Measurements from ENCODE around the gene DHX32. TPM values are rescaled to one million over a fixed set of nuclear protein-coding genes. Genes with fewer than 3 reads are reported as not detected.
"Not testable (repeated sequence)": the region's sequence is repeated elsewhere in the genome, so short reads cannot be mapped to it uniquely, and the experiment has no call there.

DHX32 gene
- total and polyA plus RNA-seq, 2 of the 4 experiments (the other 2 are of a cell fraction) = 15.6 to 27.8 TPM

DNA sequence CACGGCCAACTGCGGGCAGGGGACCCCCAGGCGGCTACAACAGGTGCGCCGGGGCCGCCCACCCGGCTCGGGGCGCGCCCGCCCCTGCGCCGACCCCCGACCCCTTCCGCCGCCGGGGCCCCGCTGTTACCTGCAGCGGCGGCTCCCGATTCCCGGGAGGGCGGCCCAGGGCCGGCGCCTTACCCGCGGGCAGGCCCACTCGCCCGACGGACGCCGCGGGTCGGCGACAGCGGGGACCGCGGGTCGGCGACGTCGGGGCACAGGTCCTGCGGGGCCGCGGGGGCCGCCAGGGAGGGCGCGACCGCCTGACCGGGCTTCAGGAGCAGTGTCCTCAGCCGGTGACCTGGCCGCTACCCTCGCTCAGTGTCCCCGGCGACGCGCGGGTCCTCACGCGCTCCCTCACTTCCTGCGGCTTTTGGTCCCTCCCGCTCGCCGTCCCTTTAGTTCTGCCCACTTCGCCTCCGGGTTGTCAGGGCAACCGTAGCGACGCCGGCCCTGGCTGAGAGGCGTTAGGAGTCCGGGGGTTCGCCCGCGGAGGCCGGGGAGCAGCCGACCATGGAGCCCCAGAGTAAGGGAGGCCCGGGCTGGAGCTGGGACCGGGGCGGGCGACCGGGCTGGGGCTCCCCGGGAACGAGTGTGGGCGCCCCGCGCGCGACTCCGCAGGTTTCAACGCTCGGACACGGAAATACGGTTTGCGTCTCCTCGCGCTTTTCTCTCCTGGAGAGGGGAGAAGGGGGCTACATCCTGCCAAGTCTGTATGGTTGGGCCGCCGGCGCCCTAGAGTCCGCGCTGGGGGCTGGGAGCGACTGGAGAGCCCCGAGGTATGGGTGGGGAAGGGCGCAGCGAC, 15.2 kb upstream of the DHX32 start, which contains the start of gene FANK1:
Gene FANK1, plus strand, starts transcription at position 477 of the 847 bp plus-strand sequence. Its CDS starts 79 bp downstream, at position 556.
- WGBS, 2 experiments (ENCODE audit: extremely low coverage in 2 of 2, insufficient read length in 1 of 2) = 16% methylated on average over 91 of the region's 106 CpGs; no CpG with 5 or more reads in 1 of the 2 experiments
- H3K9me1 ChIP-seq (ENCODE audit: insufficient read depth, low read length); H4K20me1 ChIP-seq (ENCODE audit: insufficient read depth, low read length); H3K23ac ChIP-seq (ENCODE audit: low read depth, low read length); H2AK5ac ChIP-seq (ENCODE audit: low read depth, low read length); dilution Hi-C loops (cut with HindIII; ENCODE audit: low sequenced_read_pairs, unreplicated experiment); in situ Hi-C loops (cut with MboI; ENCODE audit: low sequenced_read_pairs); H3K79me1 ChIP-seq (ENCODE audit: low read depth in 1 of 2, low read length in 2 of 2); H2BK120ac ChIP-seq (ENCODE audit: low read depth, low read length); H3K18ac ChIP-seq (ENCODE audit: low read depth, low read length); CTCF ChIA-PET; intact Hi-C loops (cut with micrococcal nuclease); POLR2A ChIA-PET (ENCODE audit: unreplicated experiment); H4K5ac ChIP-seq (ENCODE audit: low read depth, low read length); H2BK20ac ChIP-seq (ENCODE audit: low read depth, low read length); BruUV-seq (replicated peaks); H3K4me1 ChIP-seq (ENCODE audit: control insufficient read depth, insufficient read depth, low read length); H3K36me3 ChIP-seq (ENCODE audit: control insufficient read depth, insufficient read depth, low read length); H2BK15ac ChIP-seq (ENCODE audit: low read depth, low read length); H3K9me3 ChIP-seq (ENCODE audit: control insufficient read depth, insufficient read depth, low read length); H3K27me3 ChIP-seq (ENCODE audit: control insufficient read depth, insufficient read depth, low read length): not testable (repeated sequence)
- Histone ChIP-seq H2BK5ac (ENCODE audit: low read depth, low read length, poor library complexity, severe bottlenecking) (peak within 1 kb of the TSS; percentile 70), H4K8ac (ENCODE audit: low read depth in 2 of 2, low read length in 2 of 2) (peak within 1 kb of the TSS in 1 of 2 experiments; percentile 54; a peak in 3 of 4 replicates), H3K4me2 (ENCODE audit: low read depth, low read length) (peak within 1 kb of the TSS; percentile 93), H3K4me3 (ENCODE audit: insufficient read depth, low read depth, low read length) (peak within 1 kb of the TSS; percentile 54), H2AK9ac (replicated peaks; ENCODE audit: low read depth, low read length, poor library complexity) (peak within 1 kb of the TSS; percentile 65), H4K91ac (ENCODE audit: insufficient read depth, low read depth, low read length) (peak within 1 kb of the TSS; percentile 58; the same call in 1 of the 2 replicates), H3K27ac (ENCODE audit: insufficient read depth, low read length) (peak within 1 kb of the TSS; percentile 86), H3K4ac (ENCODE audit: low read depth, low read length) (peak within 1 kb of the TSS; percentile 54; the same call in 1 of the 2 replicates), H3K14ac (replicated peaks; ENCODE audit: low read depth, low read length) (0 out of 2 replicates have a peak within 1 kb of the TSS, but pooled peaks have one; percentile 58), H3K9ac (ENCODE audit: low read depth, low read length) (peak within 1 kb of the TSS; percentile 62), H3K56ac (ENCODE audit: extremely low read depth, insufficient read depth, low read length) (peak within 1 kb of the TSS; percentile 83), H2AFZ (replicated peaks; ENCODE audit: low read length, poor library complexity) (peak within 1 kb of the TSS; percentile 92)
- TF ChIP-seq MAZ (IDR thresholded peaks at IDR 0.05; ENCODE audit: borderline replicate concordance, low read depth, low read length) = peak; percentile 25; the same call in 1 of the 2 replicates
- TF ChIP-seq MXI1 (IDR thresholded peaks at IDR 0.05; ENCODE audit: borderline replicate concordance, low read depth, low read length) = peak; percentile 50; the same call in 1 of the 2 replicates
- DNase-seq = peak; percentile 81
- ATAC-seq (ENCODE audit: low read depth) = peak; percentile 91

All from IMR-90 (cell line).